ENCODE data around the gene ABHD12B. TPM values are rescaled to one million over a fixed set of nuclear protein-coding genes. Genes with fewer than 3 reads are reported as not detected.

Gene ABHD12B
- total and polyA plus RNA-seq, 9 of the 15 experiments (the other 6 are each of a cell fraction or from before 2014, with no cell fraction given) = not detected

DNA sequence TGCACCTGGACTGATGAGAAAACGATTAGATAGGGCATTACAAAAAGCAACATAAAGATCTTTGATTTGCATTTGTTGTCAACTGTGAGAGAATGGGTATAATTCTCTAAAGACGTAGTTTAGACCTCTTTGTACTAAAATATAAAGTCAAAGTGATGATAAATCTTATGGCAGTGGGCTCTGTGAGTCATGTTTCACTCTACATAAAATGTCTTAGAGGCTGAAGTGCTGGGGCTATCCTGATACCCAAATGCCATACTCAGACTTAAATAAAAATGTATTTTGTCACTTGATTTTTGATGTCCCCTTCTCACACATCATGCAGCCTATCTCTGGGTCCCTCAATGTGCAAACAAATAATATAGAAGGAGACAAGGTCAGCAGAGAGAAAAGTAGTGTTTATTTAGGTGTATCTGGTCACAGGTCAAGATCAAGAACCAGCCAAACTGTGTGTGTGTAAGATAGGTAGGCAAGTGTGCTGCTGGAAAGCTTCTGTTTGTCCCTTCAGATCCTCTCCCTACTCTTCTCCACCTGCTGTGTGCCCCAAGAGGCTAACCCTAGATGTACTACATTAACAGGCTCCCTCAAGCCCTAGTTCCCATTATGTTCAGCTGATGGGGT is 33.9 kb upstream of the ABHD12B start:
- BruUV-seq (replicated peaks) = no TSS peak
- WGBS (ENCODE audit: insufficient coverage, low coverage, missing lambda C conversion rate) = 0% methylated on average over 2 of the region's 2 CpGs
- no peaks in the 10 kb centered on the region for H3K79me2 ChIP-seq (ENCODE audit: control insufficient read depth, insufficient read depth, low read length)
- no peak overlapping the region for H2AFZ ChIP-seq (ENCODE audit: low read depth, low read length)
- intact Hi-C loops (cut with micrococcal nuclease) = no loop called here
- DNase-seq (ENCODE audit: extremely low read depth in 1 of 4, low spot score in 3 of 4) = no peak
- H3K9ac ChIP-seq (ENCODE audit: insufficient read depth in 1 of 2, low read depth in 2 of 2, low read length in 2 of 2) = no peak overlapping the region
- H3K9me3 ChIP-seq (replicated peaks; ENCODE audit: control insufficient read depth, insufficient read depth, low read depth, low read length) = no peaks in the 10 kb centered on the region
- H3K36me3 ChIP-seq (ENCODE audit: control insufficient read depth, insufficient read depth, low read length) = no peaks in the 10 kb centered on the region
- peaks cover 0 to 15% of the 10 kb centered on the region in 2 experiments; a peak in 2 of 5 replicates for H3K27me3 ChIP-seq (ENCODE audit: control insufficient read depth in 2 of 2, insufficient read depth in 2 of 2, low read length in 2 of 2)
- no peaks in the 10 kb centered on the region for H3K9me1 ChIP-seq (ENCODE audit: control insufficient read depth, insufficient read depth, low read length)
- ChIA-PET CTCF (ENCODE audit: low intra/inter-chr PET ratio) (no interaction called here), POLR2A (interaction anchor here (0.7 kb wide), 1 partner anchor 1203 kb away, joined by 3 read pairs; no protein-coding TSS in a partner anchor)
- H3K4me1 ChIP-seq (replicated peaks in 1 of 2; ENCODE audit: control insufficient read depth in 2 of 2, insufficient read depth in 2 of 2, low read length in 2 of 2) = no peaks in the 10 kb centered on the region; a peak in 1 of 5 replicates
- FAIRE-seq = no peak
- no peak overlapping the region for H3K4me3 ChIP-seq
- H3K4me2 ChIP-seq (ENCODE audit: insufficient read depth, low read length) = no peak overlapping the region
- peaks cover 2% of the 10 kb centered on the region; the same call in 1 of the 2 replicates for H4K20me1 ChIP-seq (replicated peaks; ENCODE audit: control insufficient read depth, insufficient read depth, low read length)
- no peak for ATAC-seq
- in situ Hi-C loops (cut with MboI) = no loop called here
- H3K27ac ChIP-seq (ENCODE audit: extremely low read depth, low read depth, low read length) = no peak overlapping the region
- TF ChIP-seq, protein P1, sequence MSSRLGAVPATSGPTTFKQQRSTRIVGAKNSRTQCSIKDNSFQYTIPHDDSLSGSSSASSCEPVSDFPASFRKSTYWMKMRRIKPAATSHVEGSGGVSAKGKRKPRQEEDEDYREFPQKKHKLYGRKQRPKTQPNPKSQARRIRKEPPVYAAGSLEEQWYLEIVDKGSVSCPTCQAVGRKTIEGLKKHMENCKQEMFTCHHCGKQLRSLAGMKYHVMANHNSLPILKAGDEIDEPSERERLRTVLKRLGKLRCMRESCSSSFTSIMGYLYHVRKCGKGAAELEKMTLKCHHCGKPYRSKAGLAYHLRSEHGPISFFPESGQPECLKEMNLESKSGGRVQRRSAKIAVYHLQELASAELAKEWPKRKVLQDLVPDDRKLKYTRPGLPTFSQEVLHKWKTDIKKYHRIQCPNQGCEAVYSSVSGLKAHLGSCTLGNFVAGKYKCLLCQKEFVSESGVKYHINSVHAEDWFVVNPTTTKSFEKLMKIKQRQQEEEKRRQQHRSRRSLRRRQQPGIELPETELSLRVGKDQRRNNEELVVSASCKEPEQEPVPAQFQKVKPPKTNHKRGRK (tag; IDR thresholded peaks at IDR 0.05) = no peak
- TF ChIP-seq PRPF4 (IDR thresholded peaks at IDR 0.05; ENCODE audit: insufficient read depth, low read depth, low read length, poor library complexity, severe bottlenecking) (no peak), STAG1 (CRISPR knock-in tag; IDR thresholded peaks at IDR 0.05; ENCODE audit: borderline replicate concordance) (no peak), SMARCA5 (IDR thresholded peaks at IDR 0.05) (no peak), CBX2 (IDR thresholded peaks at IDR 0.05; ENCODE audit: insufficient read depth, low read length, poor library complexity, severe bottlenecking) (no peak), ZFX (CRISPR knock-in tag; IDR thresholded peaks at IDR 0.05) (no peak), NCOA2 (IDR thresholded peaks at IDR 0.05; ENCODE audit: partially characterized antibody in 2 of 2) (no peak), MCM7 (IDR thresholded peaks at IDR 0.05) (no peak), GTF3C2 (IDR thresholded peaks at IDR 0.05; ENCODE audit: borderline replicate concordance, extremely low read depth, insufficient read length) (no peak), CSDE1 (IDR thresholded peaks at IDR 0.05) (no peak), RBFOX2 (IDR thresholded peaks at IDR 0.05; ENCODE audit: low read depth, low read length) (no peak), YY1 (IDR thresholded peaks at IDR 0.05; ENCODE audit: borderline replicate concordance in 1 of 3, control insufficient read depth in 1 of 3, extremely low read depth in 1 of 3, insufficient read depth in 3 of 3, insufficient read length in 1 of 3, insufficient replicate concordance in 2 of 3, low read depth in 1 of 3, low read length in 2 of 3) (no peak)
- TF ChIP-seq, protein P2, sequence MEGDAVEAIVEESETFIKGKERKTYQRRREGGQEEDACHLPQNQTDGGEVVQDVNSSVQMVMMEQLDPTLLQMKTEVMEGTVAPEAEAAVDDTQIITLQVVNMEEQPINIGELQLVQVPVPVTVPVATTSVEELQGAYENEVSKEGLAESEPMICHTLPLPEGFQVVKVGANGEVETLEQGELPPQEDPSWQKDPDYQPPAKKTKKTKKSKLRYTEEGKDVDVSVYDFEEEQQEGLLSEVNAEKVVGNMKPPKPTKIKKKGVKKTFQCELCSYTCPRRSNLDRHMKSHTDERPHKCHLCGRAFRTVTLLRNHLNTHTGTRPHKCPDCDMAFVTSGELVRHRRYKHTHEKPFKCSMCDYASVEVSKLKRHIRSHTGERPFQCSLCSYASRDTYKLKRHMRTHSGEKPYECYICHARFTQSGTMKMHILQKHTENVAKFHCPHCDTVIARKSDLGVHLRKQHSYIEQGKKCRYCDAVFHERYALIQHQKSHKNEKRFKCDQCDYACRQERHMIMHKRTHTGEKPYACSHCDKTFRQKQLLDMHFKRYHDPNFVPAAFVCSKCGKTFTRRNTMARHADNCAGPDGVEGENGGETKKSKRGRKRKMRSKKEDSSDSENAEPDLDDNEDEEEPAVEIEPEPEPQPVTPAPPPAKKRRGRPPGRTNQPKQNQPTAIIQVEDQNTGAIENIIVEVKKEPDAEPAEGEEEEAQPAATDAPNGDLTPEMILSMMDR (IDR thresholded peaks at IDR 0.05 in 2 of 3, conservative IDR thresholded peaks at IDR 0.05 in 1 of 3; ENCODE audit: insufficient read depth in 2 of 3, low read depth in 1 of 3, low read length in 3 of 3) = no peak
- TF ChIP-seq, protein P3, sequence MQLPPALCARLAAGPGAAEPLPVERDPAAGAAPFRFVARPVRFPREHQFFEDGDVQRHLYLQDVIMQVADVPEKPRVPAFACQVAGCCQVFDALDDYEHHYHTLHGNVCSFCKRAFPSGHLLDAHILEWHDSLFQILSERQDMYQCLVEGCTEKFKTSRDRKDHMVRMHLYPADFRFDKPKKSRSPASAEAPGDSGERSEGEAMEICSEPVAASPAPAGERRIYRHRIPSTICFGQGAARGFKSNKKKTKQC (CRISPR knock-in tag; IDR thresholded peaks at IDR 0.05) = no peak
